ENCODE data around the gene PTPN2. TPM values are rescaled to one million over a fixed set of nuclear protein-coding genes. Genes with fewer than 3 reads are reported as not detected.

PTPN2 gene
- polyA plus RNA-seq, 1 experiment = 25.9 TPM

- Histone ChIP-seq H3K4me3 (ENCODE audit: low read depth, low read length) (no peak overlapping the region), H3K9me3 (ENCODE audit: control insufficient read depth, insufficient read depth, low read length) (peaks cover 2% of the 10 kb centered on the region; the same call in 1 of the 2 replicates), H3K27ac (ENCODE audit: low read depth, low read length) (no peak overlapping the region), H3K27me3 (ENCODE audit: control insufficient read depth, insufficient read depth, low read length) (no peaks in the 10 kb centered on the region)
- peak; percentile 26 for DNase-seq (ENCODE audit: low read depth, low spot score)
- ChIA-PET POLR2A (interaction anchor here (0.8 to 1.1 kb wide), 3 partner anchors 12 to 165 kb away, joined by 3 to 15 read pairs (median 7); partner anchors contain the start of gene PTPN2), CTCF (interaction anchor here (0.7 to 11.2 kb wide), 7 partner anchors 12 to 202 kb away, joined by 3 to 128 read pairs (median 7); no protein-coding TSS in a partner anchor)
- no peak for TF ChIP-seq CTCF (IDR thresholded peaks at IDR 0.05; ENCODE audit: low read depth, low read length)
Observed at GRCh38 chr18:12742453-12742852, 141.6 kb downstream of the PTPN2 start.

Small RNA genes lying within 50 kb of the gene (small RNA-seq; reads per million reads assigned to genes)
- not detected for gene RF00019 (ENCODE audit: insufficient read length, low read depth)

Other genes with a start within 250 kb of the PTPN2 start
- 16.3 and 22.2 TPM in 2 replicates for gene SPIRE1, start 226.1 kb downstream of the PTPN2 start, polyA plus RNA-seq (2011; rRNA removed)
- 5.6 and 7.6 TPM in 2 replicates for gene CEP76, start 181.5 kb downstream of the PTPN2 start, polyA plus RNA-seq (2011; rRNA removed)
- gene PSMG2, start 181.2 kb downstream of the PTPN2 start, polyA plus RNA-seq (2011; rRNA removed) = 79.4 and 96.2 TPM in 2 replicates
- gene SEH1L, start 63.8 kb upstream of the PTPN2 start, polyA plus RNA-seq (2011; rRNA removed) = 47.9 and 54.6 TPM in 2 replicates
- gene CEP192, start 107.1 kb upstream of the PTPN2 start, polyA plus RNA-seq (2011; rRNA removed) = 16.9 and 21.1 TPM in 2 replicates